SK-N-DZ (cell line): Measurements from ENCODE around the gene HNRNPL. TPM values are rescaled to one million over a fixed set of nuclear protein-coding genes. Genes with fewer than 3 reads are reported as not detected.
"Not testable (repeated sequence)": the region's sequence is repeated elsewhere in the genome, so short reads cannot be mapped to it uniquely, and the experiment has no call there.

ENCODE experiments used
- DNase-seq: peaks from one replicate; pipeline ENCODE4 v3.0.0-alpha.2; 2015; ENCODE audit warnings: low spot score
- polyA plus RNA-seq, 2 experiments: library from polyadenylated mRNA; depleted of rRNA; stranded (reverse); fragments of >200 nt; gene quantifications; 2 replicates each; pipeline ENCODE4 v1.2.3, GENCODE V29; 2014

HNRNPL gene
- 252 and 301 TPM in 2 replicates for polyA plus RNA-seq (2014; cell fraction: cytosol; rRNA removed)
- 265 and 301 TPM in 2 replicates for polyA plus RNA-seq (2014; cell fraction: nucleus; rRNA removed)

DNA sequence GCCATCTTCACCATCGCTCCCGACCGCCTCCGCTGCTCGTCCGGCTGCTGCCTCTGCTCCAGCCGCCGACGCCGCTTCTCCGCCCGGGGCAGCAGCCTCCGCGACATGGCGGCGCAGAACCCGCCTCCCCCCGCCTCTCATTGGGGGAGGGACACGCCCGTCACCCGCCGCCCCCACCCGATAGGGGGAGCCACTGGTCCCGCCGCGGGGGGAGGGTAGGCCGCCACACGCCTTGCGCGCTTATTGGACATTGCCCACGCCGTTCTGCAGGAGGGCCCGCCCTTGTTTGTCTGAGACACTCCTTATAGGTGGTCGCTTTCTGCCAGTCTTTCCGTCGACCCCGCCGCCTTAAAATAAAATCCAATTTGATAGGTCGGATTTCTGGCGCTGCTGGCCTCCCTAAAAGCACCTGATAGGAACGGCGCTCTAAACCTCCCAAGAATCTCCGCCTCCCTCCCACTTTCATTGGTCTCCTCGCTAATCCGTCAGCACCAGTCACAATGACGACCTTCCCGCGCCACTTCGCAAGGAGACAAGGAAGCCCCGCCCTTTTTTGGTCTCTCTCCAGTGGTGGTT is at the start of gene HNRNPL:
TSS of gene HNRNPL (minus strand) at position 127 of the 576 bp plus-strand sequence. CDS start at position 107, 20 bp downstream.
- no peak for DNase-seq

DNA sequence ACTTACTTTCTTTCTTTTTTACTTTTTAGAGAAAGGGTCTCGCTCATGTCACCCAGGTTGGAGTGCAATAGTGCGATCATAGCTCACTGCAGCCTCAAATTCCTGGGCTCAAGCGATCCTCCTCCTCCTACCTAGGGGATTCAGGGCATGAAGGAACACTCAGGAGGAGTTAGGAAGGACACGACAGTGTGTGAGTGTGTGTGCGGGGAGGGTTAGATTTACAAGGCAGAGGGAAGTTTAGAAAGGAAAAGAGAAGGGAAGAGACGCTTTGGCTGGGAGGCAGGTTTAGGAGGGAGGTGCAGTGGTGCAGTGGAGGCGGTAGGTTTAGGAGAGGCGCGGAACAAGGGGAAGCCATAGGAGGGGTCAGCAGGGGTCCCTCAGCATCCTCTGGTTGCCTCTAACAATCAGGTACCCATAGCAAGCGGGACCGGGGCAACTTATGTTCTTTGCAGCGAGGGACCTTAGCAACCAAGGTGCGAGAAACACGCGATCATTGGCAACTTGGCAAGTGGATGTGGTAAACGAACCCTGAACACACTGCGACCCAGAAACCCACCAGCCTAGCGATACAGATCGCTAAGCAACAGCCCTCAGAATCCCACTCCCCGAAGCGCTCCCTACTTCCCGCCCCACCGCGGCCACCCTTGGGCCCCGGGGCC is 49.1 kb upstream of the HNRNPL start:
- no peak for DNase-seq

DNA sequence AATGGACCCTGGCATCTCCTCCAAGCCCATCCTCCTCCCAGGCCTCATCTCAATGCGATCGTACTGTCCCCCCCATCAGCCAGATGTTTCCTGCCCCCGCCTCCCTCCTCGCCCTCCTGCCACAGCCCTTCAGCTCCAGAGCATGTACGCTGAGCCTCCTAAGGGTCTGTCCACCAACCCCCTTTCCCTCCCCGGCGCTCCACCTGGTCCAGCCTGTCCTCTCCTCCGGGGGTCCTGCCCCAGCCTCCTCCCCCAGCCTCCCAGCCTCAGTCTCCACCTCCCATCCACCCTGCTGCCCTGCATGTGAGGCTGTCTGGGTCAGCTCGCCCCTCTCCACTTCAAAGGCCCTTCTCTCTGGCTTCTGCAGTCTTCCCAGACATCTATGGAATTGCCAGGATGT is 45.2 kb upstream of the HNRNPL start:
- DNase-seq, result no peak

DNA sequence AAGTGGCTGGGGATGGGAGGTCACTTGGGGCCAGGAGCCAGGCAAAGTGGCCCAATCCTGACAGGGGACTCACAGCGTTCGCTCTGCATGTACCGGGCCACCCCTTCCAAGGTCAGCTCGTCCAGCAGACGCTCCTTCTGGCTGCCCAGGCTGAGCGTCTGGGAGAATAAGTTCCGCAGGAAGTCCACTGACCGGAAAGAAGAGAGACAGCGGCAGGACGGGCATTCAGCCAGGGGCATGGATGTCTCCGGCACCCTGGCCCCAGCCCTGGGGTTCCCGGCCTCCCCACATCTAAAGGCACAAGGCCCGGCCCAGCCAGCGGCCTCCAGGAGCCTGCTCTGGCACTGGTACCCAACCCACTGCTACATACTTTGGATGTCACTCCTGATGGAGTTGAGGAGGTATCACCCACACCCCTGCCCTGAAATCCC is 43.6 kb upstream of the HNRNPL start:
- no peak for DNase-seq

GRCh38 chr19:38892841-38893240 is 43.1 kb upstream of the HNRNPL start:
- no peak for DNase-seq

DNA sequence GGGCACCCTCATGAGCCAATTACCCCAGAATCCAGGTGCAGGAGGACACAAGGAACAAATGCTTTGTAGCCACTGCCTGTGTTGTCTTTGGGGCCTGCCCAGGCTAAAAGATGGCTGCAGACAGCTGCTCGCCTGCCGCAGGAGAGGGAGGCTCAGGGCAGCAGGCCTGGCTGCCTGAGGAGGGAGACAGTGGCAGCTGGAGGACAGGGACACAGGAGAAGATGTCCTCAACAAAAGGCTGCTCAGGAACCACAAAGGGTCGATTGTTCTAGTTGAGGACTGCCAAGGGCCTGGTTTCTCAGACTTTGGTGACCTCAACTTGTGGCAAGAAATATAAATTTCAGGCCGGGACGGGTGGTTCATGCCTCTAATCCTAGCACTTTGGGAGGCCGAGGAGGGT is 42.0 kb upstream of the HNRNPL start:
- no peak for DNase-seq

- no peak for DNase-seq
Observed at GRCh38 chr19:38890686-38891085, 40.9 kb upstream of the HNRNPL start.

DNA sequence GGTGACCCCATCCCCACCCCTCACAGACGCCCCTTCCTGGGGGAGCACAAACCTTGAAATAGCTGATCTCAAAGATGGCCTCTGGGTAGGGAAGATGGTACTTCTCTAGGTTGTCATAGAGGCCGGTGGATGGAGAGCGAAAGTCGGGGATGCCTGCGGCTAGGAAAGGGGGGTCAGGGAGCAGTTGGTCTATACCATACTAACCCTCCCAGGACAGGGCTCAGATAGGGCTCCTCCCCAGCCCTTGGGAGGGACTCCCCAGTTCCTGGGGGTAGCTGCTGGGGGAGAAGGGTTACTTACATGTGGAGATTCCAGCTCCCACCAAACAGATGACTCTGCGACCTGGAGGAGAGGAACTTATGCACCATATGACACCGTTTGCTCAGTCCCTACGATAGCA is 40.0 kb upstream of the HNRNPL start:
- DNase-seq, result no peak

DNA sequence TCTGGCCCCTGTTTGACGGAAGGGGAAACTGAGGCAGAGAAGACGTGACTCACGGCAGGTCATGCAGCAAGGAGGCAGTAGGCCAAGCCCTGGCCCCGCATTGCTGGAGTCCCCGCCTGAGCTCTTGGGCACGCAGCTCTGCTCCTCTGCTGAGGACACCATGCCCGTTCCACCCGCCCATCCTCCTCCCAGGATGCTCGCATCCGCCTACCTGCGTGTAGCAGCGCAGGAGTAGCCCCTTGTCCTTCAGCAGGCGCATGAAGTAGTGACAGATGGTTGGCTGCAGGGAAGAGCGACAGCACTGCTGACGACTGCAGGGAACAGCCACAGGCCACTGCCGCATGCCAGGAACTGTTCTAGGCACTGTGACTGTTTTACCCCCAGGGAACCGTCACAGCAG is 39.1 kb upstream of the HNRNPL start:
- DNase-seq, result no peak

DNA sequence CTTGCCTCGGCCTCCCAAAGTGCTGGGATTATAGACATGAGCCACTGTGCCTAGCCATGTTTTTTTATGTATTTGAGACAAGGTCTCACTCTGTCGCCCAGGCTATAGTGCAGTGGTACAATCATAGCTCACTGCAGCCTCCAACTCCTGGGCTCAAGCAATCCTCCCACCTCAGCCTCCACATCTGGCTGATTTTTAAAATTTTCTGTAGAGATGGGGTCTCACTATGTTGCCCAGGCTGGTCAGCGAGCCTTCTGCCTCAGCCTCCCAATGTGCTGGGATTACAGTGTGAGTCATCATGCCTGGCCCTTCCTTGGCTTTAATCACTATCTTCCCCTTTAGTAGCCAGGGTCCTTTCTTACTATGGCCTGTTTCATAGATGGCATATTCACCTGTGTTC is 34.9 kb upstream of the HNRNPL start:
- not testable (repeated sequence) for DNase-seq

- DNase-seq, result no peak
Observed at GRCh38 chr19:38883286-38883685, 33.5 kb upstream of the HNRNPL start.

GRCh38 chr19:38880882-38881609 is 31.3 kb upstream of the HNRNPL start:
- no peak for DNase-seq

GRCh38 chr19:38880076-38880881 is 30.5 kb upstream of the HNRNPL start:
- no peak for DNase-seq

DNA sequence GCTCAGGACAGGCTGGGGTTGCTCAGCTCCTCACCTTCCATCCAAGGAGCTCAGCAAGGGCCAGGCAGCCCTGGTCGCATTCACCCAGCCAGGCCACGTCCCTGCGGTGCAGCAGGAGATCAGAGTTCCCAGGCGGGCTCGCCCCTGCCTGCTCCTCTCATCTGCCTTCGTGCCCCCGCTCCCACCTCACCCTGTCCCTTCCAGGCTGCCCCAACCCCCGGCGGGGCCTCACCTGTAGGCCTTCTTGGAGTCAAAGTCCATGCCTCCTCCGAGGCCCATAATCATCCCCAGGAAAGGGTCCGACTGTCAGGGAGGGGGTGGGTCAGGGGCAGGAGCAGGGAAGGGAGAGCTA is 29.6 kb upstream of the HNRNPL start:
- DNase-seq, result no peak

GRCh38 chr19:38878575-38879399 is 29.0 kb upstream of the HNRNPL start:
- no peak for DNase-seq

DNA sequence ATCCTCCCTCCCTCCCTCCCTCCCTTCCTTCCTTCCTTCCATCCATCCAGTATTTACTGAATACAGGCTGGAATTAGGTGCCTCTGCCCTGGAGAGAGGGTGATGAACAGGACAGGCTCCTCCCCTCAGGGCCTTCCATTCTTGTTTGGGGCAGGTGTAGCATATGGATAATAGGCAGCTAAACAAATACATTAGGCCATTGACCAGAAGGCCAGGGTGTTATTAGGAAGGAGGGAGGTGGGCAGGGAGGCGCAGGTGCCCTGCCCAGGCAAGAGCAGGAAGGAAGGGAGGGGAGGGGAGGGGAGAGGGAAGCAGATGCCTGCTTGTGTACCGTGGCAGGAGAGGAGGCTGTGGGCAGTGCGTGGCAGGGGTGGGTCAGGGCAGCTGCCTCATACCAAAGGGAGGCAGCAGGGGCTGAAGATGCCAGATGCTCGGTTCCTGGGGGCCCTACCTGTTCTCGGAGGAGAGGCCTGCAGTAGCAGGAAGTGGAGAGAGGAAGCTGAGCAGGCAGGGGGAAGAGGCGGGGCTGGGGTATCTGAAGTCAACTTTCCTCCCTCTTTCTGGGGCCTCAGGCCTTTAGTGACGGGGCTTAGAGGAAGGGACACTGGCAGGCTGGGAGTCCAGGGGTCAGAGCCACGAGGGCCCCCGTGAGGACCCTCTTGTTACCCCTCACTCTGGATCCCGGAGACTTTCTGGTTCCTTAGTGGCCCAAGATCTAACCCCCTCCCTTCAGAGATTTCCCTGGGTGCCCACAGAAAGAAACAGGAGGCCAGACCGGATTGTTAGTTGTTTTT is 28.2 kb upstream of the HNRNPL start, which contains the start of gene RINL:
TSS of gene RINL (minus strand) at position 495 of the 794 bp plus-strand sequence. CDS start 1,533 bp downstream, outside the sequence.
- DNase-seq, result no peak

- DNase-seq, result no peak
Observed at GRCh38 chr19:38875656-38876395, 26.0 kb upstream of the HNRNPL start.

DNA sequence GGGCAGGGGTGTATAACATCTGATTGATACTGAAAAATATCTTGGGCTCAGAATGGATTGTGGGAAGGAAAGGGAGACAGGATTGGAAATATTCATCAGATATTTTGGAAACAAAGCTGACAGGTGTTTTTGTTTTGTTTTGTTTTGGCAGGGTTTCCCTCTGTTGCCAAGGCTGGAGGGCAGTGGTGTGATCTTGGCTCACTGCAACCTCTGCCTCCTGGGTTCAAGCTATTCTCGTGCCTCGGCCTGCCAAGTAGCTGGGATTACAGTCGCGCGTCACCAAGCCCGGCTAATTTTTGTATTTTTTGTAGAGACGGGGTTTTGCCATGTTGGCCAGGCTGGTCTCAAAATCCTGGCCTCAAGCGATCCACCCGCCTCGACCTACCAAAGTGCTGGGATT is 23.6 kb upstream of the HNRNPL start:
- not testable (repeated sequence) for DNase-seq

- DNase-seq, result no peak
Observed at GRCh38 chr19:38870612-38871011, 20.8 kb upstream of the HNRNPL start.
